ENCODE data around the gene DFFB.

The DFFB gene

GRCh38 chr1:3929126-3929525 is 71.8 kb downstream of the DFFB start:
- no peak for DNase-seq

GRCh38 chr1:3930301-3931006 is 73.2 kb downstream of the DFFB start:
- DNase-seq, result no peak

GRCh38 chr1:3931007-3931912 is 74.0 kb downstream of the DFFB start:
- DNase-seq, result no peak

DNA sequence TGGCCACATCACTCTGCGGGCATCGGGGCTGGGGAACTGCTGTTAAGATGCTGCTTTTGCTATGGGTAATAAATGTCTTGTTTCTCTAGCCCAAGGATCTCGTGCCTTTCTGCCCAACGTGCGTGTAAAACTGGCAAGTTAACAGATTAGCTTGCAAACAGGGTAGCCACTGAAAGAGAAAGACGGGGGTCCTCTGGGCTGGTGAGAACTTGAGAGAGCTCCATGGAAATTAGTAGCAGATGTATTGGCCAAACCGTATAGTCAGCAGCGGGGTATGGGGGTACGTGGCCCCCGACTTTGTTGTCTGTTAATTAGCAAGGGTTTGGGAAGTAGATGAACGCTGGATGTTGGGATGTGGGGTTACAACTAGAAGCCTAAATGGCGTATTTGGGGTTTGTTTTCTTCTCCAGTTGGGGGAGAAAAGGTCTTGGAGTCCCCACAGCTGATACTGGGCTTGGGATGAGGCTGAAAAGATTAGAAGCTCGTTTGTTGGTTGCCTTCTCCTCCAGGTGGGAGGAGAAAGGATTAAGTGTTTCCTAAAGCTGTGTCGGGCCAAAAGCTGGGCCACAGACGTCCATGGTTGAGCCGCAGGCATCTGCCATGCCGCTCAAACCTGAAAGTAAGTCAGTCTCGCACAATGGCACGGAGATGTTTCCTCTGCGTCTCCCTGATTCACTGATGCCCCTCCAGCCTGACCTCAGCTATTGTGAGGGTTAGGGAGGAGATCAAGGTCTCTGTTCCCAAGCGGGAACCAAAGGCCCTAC is 75.1 kb downstream of the DFFB start:
- DNase-seq, result no peak
